T-helper 17 cell (primary cell): ENCODE results near the gene RARB. TPM values are rescaled to one million over a fixed set of nuclear protein-coding genes. Genes with fewer than 3 reads are reported as not detected.

Experiments used
- ATAC-seq: fragments of 150-1000 bp; cut with Tn5 transposase; 2 replicates; pipeline ENCODE4 v1.10.0; 2021; ENCODE audit warnings: mild to moderate bottlenecking, moderate library complexity
- DNase-seq, 3 donors: peaks; one replicate each; pipeline versions ENCODE4 v3.0.0 to v3.0.0-alpha.2; 2020 to 2021
- H3K9me3 ChIP-seq: one replicate; pipeline ENCODE4 v1.7.0; 2013; ENCODE audit warnings: low read length, mild to moderate bottlenecking; ENCODE audit not compliant: control insufficient read depth, poor library complexity, severe bottlenecking
- H3K27ac Mint-ChIP-seq: one replicate; pipeline ENCODE4 v1.8.0; 2022; ENCODE audit warnings: mild to moderate bottlenecking, moderate library complexity, mixed read lengths
- H3K27me3 Mint-ChIP-seq: one replicate; pipeline ENCODE4 v1.8.0; 2022; ENCODE audit warnings: mixed read lengths
- H3K36me3 Mint-ChIP-seq: one replicate; pipeline ENCODE4 v1.8.0; 2022; ENCODE audit warnings: low read depth, mixed read lengths
- H3K4me1 Mint-ChIP-seq: one replicate; pipeline ENCODE4 v1.8.0; 2022; ENCODE audit warnings: mild to moderate bottlenecking, mixed read lengths
- H3K4me3 Mint-ChIP-seq: one replicate; pipeline ENCODE4 v1.8.0; 2022; ENCODE audit warnings: mild to moderate bottlenecking, moderate library complexity, mixed read lengths
- total RNA-seq, 4 donors: library from RNA in 2 of 4; stranded (reverse) in 2 of 4; gene quantifications; one replicate each; pipeline ENCODE4 v1.2.3 and lab custom pipeline; 2022 to 2026

The RARB gene
- total RNA-seq, 2 donors from 2014 or later = not detected

DNA sequence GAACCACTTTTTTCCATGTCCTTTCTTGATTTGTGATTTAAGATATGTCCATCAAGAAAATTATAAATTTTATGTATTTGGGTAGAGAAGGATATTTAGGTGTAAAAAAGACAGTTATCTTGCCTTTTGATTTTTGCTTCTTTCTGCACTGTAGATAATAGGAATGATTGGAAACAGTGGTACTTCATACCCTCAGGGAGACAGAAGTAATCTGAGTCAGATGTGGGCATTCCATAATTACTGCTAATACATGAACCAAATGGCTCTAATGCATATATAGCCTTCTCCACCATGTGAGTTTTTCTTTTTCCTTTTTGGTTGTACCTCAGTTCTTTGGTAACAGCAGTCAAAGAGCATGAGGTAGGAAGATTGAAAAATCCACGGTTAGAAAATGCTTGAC, 67.2 kb downstream of the RARB start:
- Mint-ChIP-seq H3K27me3 (no peaks in the 10 kb centered on the region), H3K27ac (no peak overlapping the region), H3K4me3 (no peak overlapping the region), H3K4me1 (no peaks in the 10 kb centered on the region), H3K36me3 (no peaks in the 10 kb centered on the region)
- no peak for ATAC-seq
- DNase-seq = no peak
- H3K9me3 ChIP-seq = peaks cover 3% of the 10 kb centered on the region

DNA sequence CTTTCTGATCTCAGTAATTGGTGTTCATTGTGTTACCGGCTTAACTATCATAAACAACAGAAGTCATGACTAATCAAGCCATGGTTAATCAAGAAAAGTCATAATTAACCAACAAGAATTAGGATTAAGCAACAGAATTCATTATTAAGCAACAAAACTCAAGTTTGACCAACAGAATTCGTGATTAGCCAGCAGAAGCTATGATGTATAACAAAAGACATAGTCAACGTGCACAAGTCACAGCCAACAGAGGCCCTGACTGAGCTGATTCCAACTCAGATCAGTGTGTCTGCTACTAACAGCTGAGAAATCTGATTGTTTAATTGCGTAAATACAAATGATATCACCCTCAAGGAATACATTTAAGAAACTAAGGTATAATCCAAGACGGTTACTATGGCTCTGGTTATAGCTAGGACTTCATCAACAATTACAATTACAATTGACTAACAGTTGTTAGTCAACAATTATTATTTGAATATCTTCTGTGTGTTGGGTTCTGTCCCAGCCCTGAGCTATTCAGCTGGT, 67.7 kb downstream of the RARB start:
- no peaks in the 10 kb centered on the region for H3K4me1 Mint-ChIP-seq
- DNase-seq (no peak), ATAC-seq (no peak)
- no peak overlapping the region for H3K27ac Mint-ChIP-seq
- no peaks in the 10 kb centered on the region for H3K27me3 Mint-ChIP-seq
- H3K4me3 Mint-ChIP-seq = no peak overlapping the region
- no peaks in the 10 kb centered on the region for H3K36me3 Mint-ChIP-seq
- peaks cover 3% of the 10 kb centered on the region for H3K9me3 ChIP-seq

DNA sequence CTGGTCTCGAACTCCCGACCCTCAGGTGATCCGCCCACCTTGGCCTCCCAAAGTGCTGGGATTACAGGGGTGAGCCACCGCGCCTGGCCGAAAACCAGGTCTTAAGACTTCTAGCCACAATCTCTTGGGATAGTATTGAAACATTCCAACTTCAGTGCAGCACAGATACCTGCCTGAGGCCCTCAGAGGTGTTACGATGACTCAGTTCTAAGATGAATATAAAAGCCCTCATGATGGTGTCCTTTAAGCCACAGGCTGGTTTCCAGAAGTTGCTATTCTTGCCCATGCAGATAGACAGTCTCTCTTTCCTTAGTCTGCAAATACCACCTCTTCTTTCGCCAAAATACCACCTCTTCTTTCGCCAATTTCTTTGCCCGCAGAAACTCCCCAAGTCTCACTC, 69.0 kb downstream of the RARB start:
- Mint-ChIP-seq H3K4me1 (no peaks in the 10 kb centered on the region), H3K27me3 (peaks cover 3% of the 10 kb centered on the region), H3K36me3 (no peaks in the 10 kb centered on the region), H3K27ac (no peak overlapping the region), H3K4me3 (no peak overlapping the region)
- H3K9me3 ChIP-seq = peaks cover 3% of the 10 kb centered on the region
- no peak for ATAC-seq
- DNase-seq = no peak

- no peaks in the 10 kb centered on the region for H3K4me1 Mint-ChIP-seq
- no peak overlapping the region for H3K27ac Mint-ChIP-seq
- H3K36me3 Mint-ChIP-seq = no peaks in the 10 kb centered on the region
- peaks cover 14% of the 10 kb centered on the region for H3K27me3 Mint-ChIP-seq
- H3K4me3 Mint-ChIP-seq = no peak overlapping the region
- no peaks in the 10 kb centered on the region for H3K9me3 ChIP-seq
- no peak for DNase-seq
- no peak for ATAC-seq
These were observed 72.7 kb downstream of the RARB start for GRCh38 chr3:25500706-25501210.

GRCh38 chr3:25502233-25502632, 74.2 kb downstream of the RARB start:
- ATAC-seq (no peak), DNase-seq (no peak)
- no peak overlapping the region for H3K4me3 Mint-ChIP-seq
- peaks cover 14% of the 10 kb centered on the region for H3K27me3 Mint-ChIP-seq
- H3K9me3 ChIP-seq = no peaks in the 10 kb centered on the region
- no peaks in the 10 kb centered on the region for H3K4me1 Mint-ChIP-seq
- no peaks in the 10 kb centered on the region for H3K36me3 Mint-ChIP-seq
- H3K27ac Mint-ChIP-seq = no peak overlapping the region

- Mint-ChIP-seq H3K27ac (no peak overlapping the region), H3K4me3 (no peak overlapping the region), H3K4me1 (no peaks in the 10 kb centered on the region), H3K27me3 (peaks cover 14% of the 10 kb centered on the region), H3K36me3 (no peaks in the 10 kb centered on the region)
- DNase-seq = no peak
- no peak for ATAC-seq
- H3K9me3 ChIP-seq = no peaks in the 10 kb centered on the region
These were observed 75.8 kb downstream of the RARB start for GRCh38 chr3:25503898-25504301.

DNA sequence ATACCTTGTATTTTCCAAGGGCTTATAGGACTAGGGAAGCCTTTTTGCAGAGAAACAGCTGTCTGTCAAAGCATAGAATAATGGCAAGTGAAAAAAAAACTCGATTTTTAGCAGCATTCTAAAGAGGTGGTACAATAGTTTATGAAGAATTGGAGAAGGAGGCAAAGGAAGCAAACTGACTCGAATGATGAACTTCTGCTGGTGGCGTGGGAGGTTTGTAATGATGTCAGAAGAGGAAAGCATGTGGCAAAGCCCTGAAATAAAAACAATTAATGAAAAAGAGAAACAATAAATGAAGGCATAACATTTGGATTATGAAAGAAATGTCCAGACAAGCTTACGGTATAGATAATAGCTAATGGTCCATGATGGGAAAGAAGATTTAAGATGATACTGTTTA, 77.5 kb downstream of the RARB start:
- DNase-seq (no peak), ATAC-seq (no peak)
- H3K27me3 Mint-ChIP-seq = peaks cover 14% of the 10 kb centered on the region
- no peaks in the 10 kb centered on the region for H3K36me3 Mint-ChIP-seq
- no peaks in the 10 kb centered on the region for H3K4me1 Mint-ChIP-seq
- H3K9me3 ChIP-seq = no peaks in the 10 kb centered on the region
- H3K27ac Mint-ChIP-seq = no peak overlapping the region
- H3K4me3 Mint-ChIP-seq = no peak overlapping the region

DNA sequence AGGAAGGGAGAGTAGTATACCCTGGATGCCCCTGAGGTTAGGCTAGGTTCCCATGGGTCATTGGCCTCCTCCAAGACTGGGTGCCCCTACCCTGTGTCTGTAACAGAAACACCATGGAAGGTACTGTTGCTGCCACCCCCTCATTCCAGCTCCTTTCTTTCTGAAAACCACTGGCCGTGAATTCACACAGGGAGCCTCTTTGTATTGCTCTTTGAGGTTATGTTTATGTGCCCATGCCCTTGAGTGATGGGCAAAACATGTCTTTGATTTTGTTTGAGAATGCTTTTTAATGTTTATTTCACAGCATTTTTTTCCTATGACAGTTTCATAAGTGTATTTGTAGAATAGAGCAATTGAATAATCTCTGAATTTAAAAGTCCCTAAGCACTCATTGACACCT, 79.7 kb downstream of the RARB start:
- Mint-ChIP-seq H3K4me1 (no peaks in the 10 kb centered on the region), H3K4me3 (no peak overlapping the region), H3K27ac (no peak overlapping the region), H3K36me3 (no peaks in the 10 kb centered on the region), H3K27me3 (peaks cover 11% of the 10 kb centered on the region)
- no peaks in the 10 kb centered on the region for H3K9me3 ChIP-seq
- DNase-seq = no peak
- ATAC-seq = no peak

DNA sequence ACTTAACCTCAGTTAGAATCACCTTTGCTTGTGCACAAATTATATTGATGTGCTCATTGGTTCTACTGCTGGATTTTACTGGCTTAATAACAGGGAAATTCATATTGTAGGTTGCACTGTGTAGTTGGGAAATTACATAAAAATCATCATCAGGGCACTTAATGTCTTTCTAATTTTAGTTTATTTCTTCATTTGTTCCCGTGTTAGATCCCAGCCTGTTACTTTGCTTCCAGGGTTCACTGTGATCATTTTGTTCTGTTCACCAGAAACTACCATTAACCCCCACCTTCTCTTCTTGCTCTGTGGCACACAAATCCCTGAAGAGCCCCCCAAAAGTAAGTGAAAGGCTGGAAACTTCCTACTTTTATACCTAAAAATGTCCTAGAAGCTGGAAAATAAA, 80.4 kb downstream of the RARB start:
- H3K27me3 Mint-ChIP-seq = peaks cover 11% of the 10 kb centered on the region
- no peak overlapping the region for H3K27ac Mint-ChIP-seq
- ATAC-seq (no peak), DNase-seq (no peak)
- H3K9me3 ChIP-seq = no peaks in the 10 kb centered on the region
- H3K4me3 Mint-ChIP-seq = no peak overlapping the region
- no peaks in the 10 kb centered on the region for H3K36me3 Mint-ChIP-seq
- H3K4me1 Mint-ChIP-seq = no peaks in the 10 kb centered on the region

DNA sequence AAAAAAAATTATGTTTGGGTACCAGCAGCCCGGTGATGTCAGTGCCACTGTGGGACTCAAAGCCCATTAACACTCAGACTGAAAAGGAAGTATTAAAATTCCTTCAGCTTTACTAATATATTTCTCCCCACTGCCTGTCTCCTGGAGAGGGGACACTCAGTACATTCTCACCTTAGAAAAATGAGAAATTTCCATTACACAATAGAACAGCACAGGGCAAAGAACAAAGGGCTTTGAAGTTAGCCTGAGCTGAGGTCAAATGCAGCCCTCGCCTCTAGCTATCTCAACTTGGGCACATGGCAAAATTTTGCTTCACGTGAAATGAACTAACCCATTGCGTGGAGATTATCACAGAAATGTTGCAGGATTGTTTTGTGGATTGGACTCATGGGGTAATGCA, 80.8 kb downstream of the RARB start:
- H3K4me1 Mint-ChIP-seq = no peaks in the 10 kb centered on the region
- ATAC-seq (no peak), DNase-seq (no peak)
- peaks cover 11% of the 10 kb centered on the region for H3K27me3 Mint-ChIP-seq
- no peak overlapping the region for H3K4me3 Mint-ChIP-seq
- no peaks in the 10 kb centered on the region for H3K36me3 Mint-ChIP-seq
- H3K27ac Mint-ChIP-seq = no peak overlapping the region
- H3K9me3 ChIP-seq = no peaks in the 10 kb centered on the region

- Mint-ChIP-seq H3K27ac (no peak overlapping the region), H3K27me3 (peaks cover 5% of the 10 kb centered on the region), H3K4me1 (no peaks in the 10 kb centered on the region), H3K36me3 (no peaks in the 10 kb centered on the region), H3K4me3 (no peak overlapping the region)
- H3K9me3 ChIP-seq = no peaks in the 10 kb centered on the region
- DNase-seq (no peak), ATAC-seq (no peak)
These were observed 82.7 kb downstream of the RARB start for GRCh38 chr3:25510797-25511196.

- ATAC-seq (no peak), DNase-seq (no peak)
- Mint-ChIP-seq H3K27me3 (peaks cover 5% of the 10 kb centered on the region), H3K4me1 (no peaks in the 10 kb centered on the region), H3K36me3 (no peaks in the 10 kb centered on the region), H3K4me3 (no peak overlapping the region), H3K27ac (no peak overlapping the region)
- no peaks in the 10 kb centered on the region for H3K9me3 ChIP-seq
These were observed 84.1 kb downstream of the RARB start for GRCh38 chr3:25511972-25512721.

DNA sequence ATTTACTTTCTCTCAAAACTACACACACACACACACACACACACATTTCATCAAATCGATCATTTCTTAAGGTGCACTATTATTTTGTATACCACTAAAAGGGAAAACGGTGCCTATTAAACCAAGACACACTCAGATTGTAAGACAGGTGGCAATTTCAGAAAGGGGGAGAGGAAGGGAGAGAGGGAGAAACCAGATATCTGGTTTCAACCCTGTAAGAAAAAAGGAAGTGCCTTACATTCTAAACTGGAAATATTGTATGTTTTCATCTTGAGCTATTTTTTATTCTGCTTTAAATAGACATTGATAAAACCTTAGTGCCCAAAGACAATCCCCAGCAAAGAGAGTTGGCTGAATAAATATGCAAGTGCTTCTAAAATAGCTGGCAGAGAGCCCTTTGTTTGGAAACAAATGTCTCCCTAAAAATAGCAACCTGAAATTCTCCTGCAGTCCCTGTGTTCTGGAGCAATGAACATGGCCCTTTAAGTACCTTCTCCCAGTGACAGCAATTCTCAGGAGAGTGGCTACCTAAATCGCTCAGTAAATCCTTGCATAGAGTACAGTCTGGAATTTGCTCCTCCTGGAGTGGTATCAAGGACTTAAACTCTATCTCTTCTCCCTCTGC, 85.7 kb downstream of the RARB start:
- Mint-ChIP-seq H3K27ac (no peak overlapping the region), H3K27me3 (peaks cover 10% of the 10 kb centered on the region), H3K4me3 (no peak overlapping the region), H3K36me3 (no peaks in the 10 kb centered on the region), H3K4me1 (no peaks in the 10 kb centered on the region)
- DNase-seq (no peak), ATAC-seq (no peak)
- H3K9me3 ChIP-seq = no peaks in the 10 kb centered on the region

DNA sequence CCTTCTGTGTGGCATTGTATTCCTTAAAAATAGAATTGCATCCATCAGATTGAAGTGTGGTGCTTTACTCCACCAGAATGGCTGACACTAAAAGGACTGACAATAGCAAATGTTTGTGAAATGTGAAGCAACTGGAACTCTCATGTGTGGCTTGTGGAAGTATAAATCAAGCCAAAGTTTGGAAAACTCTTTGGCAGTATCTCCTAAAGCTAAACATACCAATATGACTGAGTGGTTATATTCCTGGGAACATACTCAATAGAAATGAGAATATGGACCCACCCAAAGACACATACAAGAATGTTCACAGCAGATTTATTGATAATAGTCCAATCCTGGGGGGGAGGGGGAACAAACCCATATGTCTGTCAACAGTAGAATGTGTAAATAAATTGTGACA, 87.1 kb downstream of the RARB start:
- Mint-ChIP-seq H3K4me3 (no peak overlapping the region), H3K27me3 (peaks cover 10% of the 10 kb centered on the region), H3K36me3 (no peaks in the 10 kb centered on the region), H3K27ac (no peak overlapping the region), H3K4me1 (no peaks in the 10 kb centered on the region)
- ATAC-seq = no peak
- H3K9me3 ChIP-seq = no peaks in the 10 kb centered on the region
- no peak for DNase-seq
